HG03469 (cell line): ENCODE measurements around the gene SNAPC4.

Source experiments
- ATAC-seq: cut with Tn5 transposase; IDR thresholded peaks from one replicate; pipeline ENCODE4 v1.9.1; 2021; ENCODE audit warnings: mild to moderate bottlenecking, moderate library complexity, moderate number of reproducible peaks; ENCODE audit not compliant: unreplicated experiment

The SNAPC4 gene

GRCh38 chr9:136373300-136374182, 26.4 kb downstream of the SNAPC4 start, which contains the start of gene CARD9:
Gene CARD9, minus strand, starts transcription at chr9:136373669. Its CDS starts 1,591 bp downstream, at chr9:136372078.
- no peak for ATAC-seq

GRCh38 chr9:136372561-136373299, 27.2 kb downstream of the SNAPC4 start:
- ATAC-seq, result no peak

- no peak for ATAC-seq
These were observed 28.0 kb downstream of the SNAPC4 start for GRCh38 chr9:136372006-136372405.

GRCh38 chr9:136371533-136371880, 28.5 kb downstream of the SNAPC4 start:
- no peak for ATAC-seq

- ATAC-seq, result no peak
These were observed 29.1 kb downstream of the SNAPC4 start for GRCh38 chr9:136370687-136371532.

GRCh38 chr9:136370037-136370436, 29.9 kb downstream of the SNAPC4 start:
- ATAC-seq, result no peak

- ATAC-seq, result no peak
These were observed 31.8 kb downstream of the SNAPC4 start for GRCh38 chr9:136368190-136368589.

GRCh38 chr9:136367296-136368145, 32.4 kb downstream of the SNAPC4 start:
- no peak for ATAC-seq

GRCh38 chr9:136366826-136367225, 33.1 kb downstream of the SNAPC4 start:
- no peak for ATAC-seq

GRCh38 chr9:136365775-136366222, 34.2 kb downstream of the SNAPC4 start:
- ATAC-seq, result no peak

GRCh38 chr9:136364942-136365774, 34.8 kb downstream of the SNAPC4 start:
- ATAC-seq, result no peak

GRCh38 chr9:136363949-136364748, 35.8 kb downstream of the SNAPC4 start:
- no peak for ATAC-seq

- peak; percentile 36 for ATAC-seq
These were observed 36.6 kb downstream of the SNAPC4 start, which contains the start of gene DNLZ for GRCh38 chr9:136363106-136363948. Gene DNLZ, minus strand, starts transcription at chr9:136363744. Its CDS starts 30 bp downstream, at chr9:136363714.

- no peak for ATAC-seq
These were observed 37.6 kb downstream of the SNAPC4 start for GRCh38 chr9:136362450-136362784.

- ATAC-seq, result no peak
These were observed 38.1 kb downstream of the SNAPC4 start for GRCh38 chr9:136361754-136362449.

GRCh38 chr9:136361047-136361753, 38.8 kb downstream of the SNAPC4 start:
- ATAC-seq, result no peak
